ENCODE measurements around the gene KMT2E.
"Not testable (repeated sequence)": the region's sequence is repeated elsewhere in the genome, so short reads cannot be mapped to it uniquely, and the experiment has no call there.

The KMT2E gene

GRCh38 chr7:105003275-105003674 is 10.7 kb upstream of the KMT2E start:
- H2BK120ac ChIP-seq (ENCODE audit: low read depth, low read length), result no peak overlapping the region
- no peak overlapping the region for H2BK12ac ChIP-seq (ENCODE audit: low read length)
- H3K9ac ChIP-seq (ENCODE audit: low read depth, low read length, poor library complexity), result no peak overlapping the region
- peaks cover 2 to 98% of the 10 kb centered on the region in 2 donors for H3K36me3 ChIP-seq (replicated peaks in 1 of 2; ENCODE audit: control insufficient read depth in 2 of 2, insufficient read depth in 2 of 2, low read length in 2 of 2)
- no peak overlapping the region for H2BK15ac ChIP-seq (ENCODE audit: low read length)
- H3K4me2 ChIP-seq (ENCODE audit: insufficient read depth, low read length, poor library complexity, severe bottlenecking), result no peak overlapping the region
- H3K4ac ChIP-seq (ENCODE audit: low read length), result no peak overlapping the region
- H3K27ac ChIP-seq (replicated peaks; ENCODE audit: low read length), result no peak overlapping the region
- H3K18ac ChIP-seq (ENCODE audit: low read length), result no peak overlapping the region
- H2BK5ac ChIP-seq (ENCODE audit: low read length), result no peak overlapping the region
- no peak overlapping the region for H2AK5ac ChIP-seq (ENCODE audit: low read depth, low read length)
- H3K4me3 ChIP-seq (ENCODE audit: low read length in 2 of 2), result no peak overlapping the region
- peaks cover 0 to 4% of the 10 kb centered on the region in 2 donors for H3K4me1 ChIP-seq (ENCODE audit: control insufficient read depth in 2 of 2, insufficient read depth in 1 of 2, low read depth in 1 of 2, low read length in 2 of 2)
- peaks cover 3% of the 10 kb centered on the region for H3K79me1 ChIP-seq (ENCODE audit: low read depth, low read length)
- no CpG with 5 or more reads among the region's 5 CpGs for WGBS, 2 donors (ENCODE audit: extremely low coverage in 2 of 2, insufficient read length in 2 of 2, insufficient replicate concordance in 1 of 2)
- H3K14ac ChIP-seq (ENCODE audit: low read length), result no peak overlapping the region
- DNase-seq (ENCODE audit: low spot score), result no peak
- peaks cover 0 to 4% of the 10 kb centered on the region in 2 donors for H3K9me3 ChIP-seq (replicated peaks in 1 of 2; ENCODE audit: control insufficient read depth in 2 of 2, insufficient read depth in 1 of 2, low read depth in 1 of 2, low read length in 2 of 2)
- no peak overlapping the region for H3K23ac ChIP-seq (ENCODE audit: low read depth, low read length, poor library complexity)
- no peak overlapping the region for H4K8ac ChIP-seq (ENCODE audit: low read depth, low read length)
- no peak overlapping the region for H4K91ac ChIP-seq (ENCODE audit: low read depth, low read length, poor library complexity)
- H2AFZ ChIP-seq (ENCODE audit: low read length), result no peak overlapping the region
- H3K27me3 ChIP-seq (ENCODE audit: control insufficient read depth in 3 of 3, insufficient read depth in 3 of 3, low read depth in 1 of 3, low read length in 3 of 3), result no peaks in the 10 kb centered on the region

GRCh38 chr7:105003872-105004510 is 10.0 kb upstream of the KMT2E start:
- no peak overlapping the region for H3K4ac ChIP-seq (ENCODE audit: low read length)
- no peak for DNase-seq (ENCODE audit: low spot score)
- H3K9ac ChIP-seq (ENCODE audit: low read depth, low read length, poor library complexity), result no peak overlapping the region
- no peak overlapping the region for H2BK5ac ChIP-seq (ENCODE audit: low read length)
- no peak overlapping the region for H3K4me3 ChIP-seq (ENCODE audit: low read length in 2 of 2)
- peaks cover 0 to 4% of the 10 kb centered on the region in 2 donors for H3K4me1 ChIP-seq (ENCODE audit: control insufficient read depth in 2 of 2, insufficient read depth in 1 of 2, low read depth in 1 of 2, low read length in 2 of 2)
- no peaks in the 10 kb centered on the region for H3K27me3 ChIP-seq (ENCODE audit: control insufficient read depth in 3 of 3, insufficient read depth in 3 of 3, low read depth in 1 of 3, low read length in 3 of 3)
- no peak overlapping the region for H2BK12ac ChIP-seq (ENCODE audit: low read length)
- no peak overlapping the region for H4K91ac ChIP-seq (ENCODE audit: low read depth, low read length, poor library complexity)
- H2AFZ ChIP-seq (ENCODE audit: low read length), result no peak overlapping the region
- H3K18ac ChIP-seq (ENCODE audit: low read length), result no peak overlapping the region
- H3K27ac ChIP-seq (replicated peaks; ENCODE audit: low read length), result no peak overlapping the region
- no peak overlapping the region for H2BK15ac ChIP-seq (ENCODE audit: low read length)
- no peak overlapping the region for H3K23ac ChIP-seq (ENCODE audit: low read depth, low read length, poor library complexity)
- H3K14ac ChIP-seq (ENCODE audit: low read length), result no peak overlapping the region
- no peak overlapping the region for H2BK120ac ChIP-seq (ENCODE audit: low read depth, low read length)
- H3K9me3 ChIP-seq (replicated peaks in 1 of 2; ENCODE audit: control insufficient read depth in 2 of 2, insufficient read depth in 1 of 2, low read depth in 1 of 2, low read length in 2 of 2), result peaks cover 0 to 4% of the 10 kb centered on the region in 2 donors
- H3K79me1 ChIP-seq (ENCODE audit: low read depth, low read length), result peaks cover 3% of the 10 kb centered on the region
- H2AK5ac ChIP-seq (ENCODE audit: low read depth, low read length), result no peak overlapping the region
- H4K8ac ChIP-seq (ENCODE audit: low read depth, low read length), result no peak overlapping the region
- no peak overlapping the region for H3K4me2 ChIP-seq (ENCODE audit: insufficient read depth, low read length, poor library complexity, severe bottlenecking)
- H3K36me3 ChIP-seq (replicated peaks in 1 of 2; ENCODE audit: control insufficient read depth in 2 of 2, insufficient read depth in 2 of 2, low read length in 2 of 2), result peaks cover 2 to 98% of the 10 kb centered on the region in 2 donors
- no CpG with 5 or more reads among the region's 1 CpG for WGBS, 2 donors (ENCODE audit: extremely low coverage in 2 of 2, insufficient read length in 2 of 2, insufficient replicate concordance in 1 of 2)

- H3K27ac ChIP-seq (replicated peaks; ENCODE audit: low read length); H3K79me1 ChIP-seq (ENCODE audit: low read depth, low read length); H2BK12ac ChIP-seq (ENCODE audit: low read length); H2AFZ ChIP-seq (ENCODE audit: low read length); H2BK15ac ChIP-seq (ENCODE audit: low read length); H3K23ac ChIP-seq (ENCODE audit: low read depth, low read length, poor library complexity); H2BK5ac ChIP-seq (ENCODE audit: low read length); H3K9me3 ChIP-seq (replicated peaks in 1 of 2; ENCODE audit: control insufficient read depth in 2 of 2, insufficient read depth in 1 of 2, low read depth in 1 of 2, low read length in 2 of 2); H4K91ac ChIP-seq (ENCODE audit: low read depth, low read length, poor library complexity); H3K4me2 ChIP-seq (ENCODE audit: insufficient read depth, low read length, poor library complexity, severe bottlenecking); H3K27me3 ChIP-seq (ENCODE audit: control insufficient read depth in 3 of 3, insufficient read depth in 3 of 3, low read depth in 1 of 3, low read length in 3 of 3); H3K4me3 ChIP-seq (ENCODE audit: low read length in 2 of 2); H3K4me1 ChIP-seq (ENCODE audit: control insufficient read depth in 2 of 2, insufficient read depth in 1 of 2, low read depth in 1 of 2, low read length in 2 of 2); H3K14ac ChIP-seq (ENCODE audit: low read length); H3K9ac ChIP-seq (ENCODE audit: low read depth, low read length, poor library complexity); H2AK5ac ChIP-seq (ENCODE audit: low read depth, low read length); DNase-seq (ENCODE audit: low spot score); H3K4ac ChIP-seq (ENCODE audit: low read length); H2BK120ac ChIP-seq (ENCODE audit: low read depth, low read length); H3K18ac ChIP-seq (ENCODE audit: low read length); H4K8ac ChIP-seq (ENCODE audit: low read depth, low read length): not testable (repeated sequence)
- WGBS, 2 donors (ENCODE audit: extremely low coverage in 2 of 2, insufficient read length in 2 of 2, insufficient replicate concordance in 1 of 2), result no CpG with 5 or more reads among the region's 8 CpGs
- H3K36me3 ChIP-seq (replicated peaks in 1 of 2; ENCODE audit: control insufficient read depth in 2 of 2, insufficient read depth in 2 of 2, low read length in 2 of 2), result peaks cover 2 to 98% of the 10 kb centered on the region in 2 donors
Observed at GRCh38 chr7:105005006-105005405, 9.0 kb upstream of the KMT2E start.

- H3K14ac ChIP-seq (ENCODE audit: low read length); H3K18ac ChIP-seq (ENCODE audit: low read length); H3K79me1 ChIP-seq (ENCODE audit: low read depth, low read length); H2BK120ac ChIP-seq (ENCODE audit: low read depth, low read length); H3K9me3 ChIP-seq (replicated peaks in 1 of 2; ENCODE audit: control insufficient read depth in 2 of 2, insufficient read depth in 1 of 2, low read depth in 1 of 2, low read length in 2 of 2); H3K27me3 ChIP-seq (ENCODE audit: control insufficient read depth in 3 of 3, insufficient read depth in 3 of 3, low read depth in 1 of 3, low read length in 3 of 3); H3K9ac ChIP-seq (ENCODE audit: low read depth, low read length, poor library complexity); H4K8ac ChIP-seq (ENCODE audit: low read depth, low read length); H2BK15ac ChIP-seq (ENCODE audit: low read length); H3K4me1 ChIP-seq (ENCODE audit: control insufficient read depth in 2 of 2, insufficient read depth in 1 of 2, low read depth in 1 of 2, low read length in 2 of 2); H2AK5ac ChIP-seq (ENCODE audit: low read depth, low read length); H3K4me2 ChIP-seq (ENCODE audit: insufficient read depth, low read length, poor library complexity, severe bottlenecking); H3K27ac ChIP-seq (replicated peaks; ENCODE audit: low read length); H2AFZ ChIP-seq (ENCODE audit: low read length); H2BK12ac ChIP-seq (ENCODE audit: low read length); DNase-seq (ENCODE audit: low spot score); H4K91ac ChIP-seq (ENCODE audit: low read depth, low read length, poor library complexity); H3K4me3 ChIP-seq (ENCODE audit: low read length in 2 of 2); H3K4ac ChIP-seq (ENCODE audit: low read length); H3K23ac ChIP-seq (ENCODE audit: low read depth, low read length, poor library complexity); H2BK5ac ChIP-seq (ENCODE audit: low read length): not testable (repeated sequence)
- H3K36me3 ChIP-seq (replicated peaks in 1 of 2; ENCODE audit: control insufficient read depth in 2 of 2, insufficient read depth in 2 of 2, low read length in 2 of 2), result peaks cover 2 to 98% of the 10 kb centered on the region in 2 donors
- WGBS, 2 donors (ENCODE audit: extremely low coverage in 2 of 2, insufficient read length in 2 of 2, insufficient replicate concordance in 1 of 2), result no CpG with 5 or more reads among the region's 12 CpGs
Observed at GRCh38 chr7:105005486-105005885, 8.5 kb upstream of the KMT2E start.

Measured in neuronal stem cell (in vitro differentiated cells).